ENCODE data around the gene SMIM29.

Gene SMIM29

DNA sequence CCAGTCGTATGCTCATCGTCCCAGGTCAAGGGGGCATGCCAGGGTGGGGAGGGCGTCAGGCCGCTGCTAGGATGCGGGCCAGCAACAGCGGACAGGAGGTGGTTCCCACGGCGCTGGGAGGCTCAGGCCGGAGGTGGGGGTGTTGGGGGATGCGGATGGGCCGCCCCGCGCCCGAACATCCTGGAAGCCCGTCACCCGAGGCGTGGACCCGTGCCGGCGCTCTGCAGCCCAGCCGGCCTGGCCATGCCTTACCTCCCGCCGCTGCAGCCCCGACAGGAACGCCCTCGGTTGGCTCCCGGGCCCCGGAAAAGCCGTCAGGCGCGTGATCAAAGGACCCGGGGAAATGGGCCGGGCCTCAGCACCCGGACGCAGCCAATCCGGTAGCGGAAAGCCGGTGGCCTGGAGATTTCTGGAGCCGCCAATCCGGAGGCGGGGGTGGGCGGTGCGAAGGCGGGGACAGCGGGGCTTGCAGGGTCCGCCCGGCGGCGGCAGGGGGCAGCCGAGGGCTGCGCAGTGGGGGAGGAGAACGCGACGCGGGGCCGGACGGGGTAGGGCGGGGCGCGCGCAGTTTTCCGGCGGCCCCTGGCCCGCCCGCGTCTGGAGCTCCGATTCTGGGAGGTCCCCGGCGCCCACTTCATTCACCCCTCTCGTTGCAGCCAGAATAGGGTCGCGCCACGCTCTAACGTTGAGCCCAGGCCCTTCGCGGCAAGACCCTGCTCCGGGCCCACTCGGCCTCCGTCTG is at the start of gene SMIM29:
TSS of gene SMIM29 (minus strand) at position 280 of the 742 bp plus-strand sequence. CDS start 1,215 bp downstream, outside the sequence.
- Histone ChIP-seq H3K9me3 (ENCODE audit: control insufficient read depth, insufficient read depth, low read depth, low read length) (no peaks in the 10 kb centered on the region), H3K4me3 (ENCODE audit: low read depth, low read length) (peak within 1 kb of the TSS; percentile 76), H3K27ac (ENCODE audit: low read depth, low read length) (no peak within 1 kb of the TSS; the same call in 1 of the 2 replicates), H3K36me3 (ENCODE audit: control insufficient read depth, insufficient read depth, low read length) (peaks cover 12% of the 10 kb centered on the region), H3K4me1 (ENCODE audit: control insufficient read depth, insufficient read depth, low read length) (peaks cover 9% of the 10 kb centered on the region), H3K9ac (ENCODE audit: low read length) (peak within 1 kb of the TSS; percentile 85), H3K27me3 (ENCODE audit: control insufficient read depth, insufficient read depth, low read length) (no peaks in the 10 kb centered on the region)

DNA sequence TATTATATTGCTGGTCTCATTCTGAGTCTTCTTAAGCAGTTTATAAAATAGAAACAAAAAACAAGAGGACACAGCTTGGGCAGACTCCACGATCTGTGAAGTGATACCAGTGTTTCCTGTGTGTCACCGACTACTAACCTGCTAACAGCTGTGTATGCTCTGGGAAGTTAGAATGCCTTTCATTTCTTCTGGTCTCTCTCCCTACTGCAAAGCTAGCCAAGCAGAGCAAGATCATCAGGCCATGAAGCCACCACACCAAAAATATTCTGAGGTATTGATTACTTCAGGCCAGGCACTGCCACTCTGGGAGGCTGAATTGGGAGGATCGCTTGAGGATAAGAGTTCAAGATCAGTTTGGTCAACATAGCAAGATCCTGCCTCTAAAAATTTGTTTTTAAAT is 46.9 kb upstream of the SMIM29 start:
- Histone ChIP-seq H3K36me3 (ENCODE audit: control insufficient read depth, insufficient read depth, low read length) (peaks cover 21% of the 10 kb centered on the region), H3K27me3 (ENCODE audit: control insufficient read depth, insufficient read depth, low read length) (no peaks in the 10 kb centered on the region), H3K9me3 (ENCODE audit: control insufficient read depth, insufficient read depth, low read depth, low read length) (no peaks in the 10 kb centered on the region), H3K27ac (ENCODE audit: low read depth, low read length) (no peak overlapping the region), H3K9ac (ENCODE audit: low read length) (no peak overlapping the region), H3K4me3 (ENCODE audit: low read depth, low read length) (no peak overlapping the region), H3K4me1 (ENCODE audit: control insufficient read depth, insufficient read depth, low read length) (no peaks in the 10 kb centered on the region)

DNA sequence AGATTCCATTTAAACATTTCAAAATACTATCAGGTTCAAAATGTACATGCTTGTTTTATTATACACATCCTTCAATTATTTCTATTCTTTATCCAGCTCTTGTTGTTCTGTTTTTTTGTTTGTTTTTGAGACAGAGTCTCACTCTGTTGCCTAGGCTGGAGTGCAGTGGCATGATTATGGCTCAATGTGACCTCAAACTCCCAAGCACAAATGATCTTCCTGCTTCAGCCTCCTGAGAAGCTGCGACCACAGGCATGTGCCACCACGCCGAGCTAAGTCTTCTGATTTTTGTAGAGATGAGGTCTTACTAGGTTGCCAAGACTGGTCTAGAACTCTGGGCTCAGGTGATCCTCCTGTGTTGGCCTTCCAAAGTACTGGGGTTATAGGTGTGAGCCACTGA is 44.1 kb upstream of the SMIM29 start:
- Histone ChIP-seq H3K36me3 (ENCODE audit: control insufficient read depth, insufficient read depth, low read length) (peaks cover 25% of the 10 kb centered on the region), H3K9ac (ENCODE audit: low read length) (no peak overlapping the region), H3K27me3 (ENCODE audit: control insufficient read depth, insufficient read depth, low read length) (no peaks in the 10 kb centered on the region), H3K27ac (ENCODE audit: low read depth, low read length) (no peak overlapping the region), H3K9me3 (ENCODE audit: control insufficient read depth, insufficient read depth, low read depth, low read length) (no peaks in the 10 kb centered on the region), H3K4me1 (ENCODE audit: control insufficient read depth, insufficient read depth, low read length) (no peaks in the 10 kb centered on the region), H3K4me3 (ENCODE audit: low read depth, low read length) (no peak overlapping the region)

DNA sequence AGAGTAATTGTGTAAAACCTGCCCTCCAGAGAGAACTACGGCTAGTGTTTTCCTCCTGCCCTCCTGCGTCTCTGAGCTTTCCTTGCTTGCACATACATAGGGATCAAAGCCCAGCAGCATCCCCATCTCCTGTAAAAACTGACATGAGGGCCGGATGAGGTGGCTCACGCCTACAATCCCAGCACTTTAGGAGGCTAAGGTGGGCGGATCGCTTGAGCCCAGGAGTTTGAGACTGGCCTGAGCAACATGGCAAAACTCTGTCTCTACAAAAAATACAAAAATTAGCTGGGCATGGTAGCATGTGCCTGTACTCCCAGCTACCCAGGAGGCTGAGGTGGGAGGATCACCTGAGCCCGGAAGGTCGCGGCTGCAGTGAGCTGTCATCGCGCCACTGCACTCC is 40.3 kb upstream of the SMIM29 start:
- Histone ChIP-seq H3K9ac (ENCODE audit: low read length) (no peak overlapping the region), H3K27me3 (ENCODE audit: control insufficient read depth, insufficient read depth, low read length) (no peaks in the 10 kb centered on the region), H3K36me3 (ENCODE audit: control insufficient read depth, insufficient read depth, low read length) (peaks cover 36% of the 10 kb centered on the region), H3K4me3 (ENCODE audit: low read depth, low read length) (no peak overlapping the region), H3K9me3 (ENCODE audit: control insufficient read depth, insufficient read depth, low read depth, low read length) (no peaks in the 10 kb centered on the region), H3K4me1 (ENCODE audit: control insufficient read depth, insufficient read depth, low read length) (no peaks in the 10 kb centered on the region), H3K27ac (ENCODE audit: low read depth, low read length) (no peak overlapping the region)

DNA sequence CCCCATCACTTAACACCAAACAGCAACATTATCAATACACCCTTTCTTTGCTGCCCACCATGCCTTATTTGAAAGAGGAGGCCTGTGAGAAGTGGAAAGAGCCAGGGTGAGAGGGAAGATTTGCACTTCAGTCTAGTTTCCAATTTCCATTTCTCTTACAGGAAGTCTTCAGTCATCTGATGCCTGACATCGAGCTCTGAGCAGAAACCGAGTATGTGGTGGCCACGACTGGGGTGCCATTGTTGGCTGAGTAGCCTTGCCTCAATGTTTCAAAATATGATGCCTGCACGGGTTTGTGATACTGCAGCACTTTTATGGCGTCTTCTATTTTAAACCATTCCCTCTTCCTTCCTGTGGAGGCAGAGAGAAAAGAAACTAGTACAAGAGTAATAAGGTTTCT is 39.8 kb upstream of the SMIM29 start:
- no peaks in the 10 kb centered on the region for H3K4me1 ChIP-seq (ENCODE audit: control insufficient read depth, insufficient read depth, low read length)
- no peak overlapping the region for H3K27ac ChIP-seq (ENCODE audit: low read depth, low read length)
- H3K9ac ChIP-seq (ENCODE audit: low read length): no peak overlapping the region
- no peaks in the 10 kb centered on the region for H3K9me3 ChIP-seq (ENCODE audit: control insufficient read depth, insufficient read depth, low read depth, low read length)
- H3K4me3 ChIP-seq (ENCODE audit: low read depth, low read length): no peak overlapping the region
- no peaks in the 10 kb centered on the region for H3K27me3 ChIP-seq (ENCODE audit: control insufficient read depth, insufficient read depth, low read length)
- H3K36me3 ChIP-seq (ENCODE audit: control insufficient read depth, insufficient read depth, low read length): peaks cover 33% of the 10 kb centered on the region

DNA sequence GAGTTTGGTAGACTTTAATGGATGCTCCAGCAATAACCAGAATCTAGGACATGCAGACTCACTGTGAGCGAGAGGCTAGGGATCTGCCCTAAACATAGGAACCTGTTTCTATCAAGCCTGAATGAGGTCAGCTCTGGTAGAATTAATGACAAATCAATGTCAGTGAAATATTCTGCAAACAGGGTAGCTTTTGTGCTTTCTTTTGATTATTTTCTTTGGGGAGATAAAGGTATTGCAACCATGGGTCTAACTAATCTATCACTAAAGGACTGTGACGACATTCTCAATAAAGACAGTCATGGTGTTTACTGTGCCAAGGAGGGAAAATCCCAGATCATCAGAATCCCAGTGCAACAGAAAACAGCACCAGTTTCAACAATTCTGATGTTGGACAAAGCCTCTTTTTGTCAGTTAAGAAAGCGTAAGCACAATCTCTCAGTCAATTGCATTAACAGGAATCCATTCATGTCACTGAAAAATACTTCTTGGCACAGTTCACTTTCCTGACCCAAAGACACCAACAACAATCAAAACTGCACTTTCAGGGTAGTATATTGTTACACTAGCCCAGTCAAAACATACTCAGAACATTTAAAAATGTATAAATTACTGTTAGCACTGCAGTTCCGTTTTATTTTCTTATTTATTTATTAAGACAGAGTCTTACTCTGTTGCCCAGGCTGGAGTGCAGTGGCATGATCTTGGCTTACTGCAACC is 36.8 kb upstream of the SMIM29 start:
- Histone ChIP-seq H3K9ac (ENCODE audit: low read length) (no peak overlapping the region), H3K36me3 (ENCODE audit: control insufficient read depth, insufficient read depth, low read length) (peaks cover 16% of the 10 kb centered on the region), H3K9me3 (ENCODE audit: control insufficient read depth, insufficient read depth, low read depth, low read length) (no peaks in the 10 kb centered on the region), H3K4me3 (ENCODE audit: low read depth, low read length) (no peak overlapping the region), H3K4me1 (ENCODE audit: control insufficient read depth, insufficient read depth, low read length) (no peaks in the 10 kb centered on the region), H3K27ac (ENCODE audit: low read depth, low read length) (no peak overlapping the region), H3K27me3 (ENCODE audit: control insufficient read depth, insufficient read depth, low read length) (no peaks in the 10 kb centered on the region)

DNA sequence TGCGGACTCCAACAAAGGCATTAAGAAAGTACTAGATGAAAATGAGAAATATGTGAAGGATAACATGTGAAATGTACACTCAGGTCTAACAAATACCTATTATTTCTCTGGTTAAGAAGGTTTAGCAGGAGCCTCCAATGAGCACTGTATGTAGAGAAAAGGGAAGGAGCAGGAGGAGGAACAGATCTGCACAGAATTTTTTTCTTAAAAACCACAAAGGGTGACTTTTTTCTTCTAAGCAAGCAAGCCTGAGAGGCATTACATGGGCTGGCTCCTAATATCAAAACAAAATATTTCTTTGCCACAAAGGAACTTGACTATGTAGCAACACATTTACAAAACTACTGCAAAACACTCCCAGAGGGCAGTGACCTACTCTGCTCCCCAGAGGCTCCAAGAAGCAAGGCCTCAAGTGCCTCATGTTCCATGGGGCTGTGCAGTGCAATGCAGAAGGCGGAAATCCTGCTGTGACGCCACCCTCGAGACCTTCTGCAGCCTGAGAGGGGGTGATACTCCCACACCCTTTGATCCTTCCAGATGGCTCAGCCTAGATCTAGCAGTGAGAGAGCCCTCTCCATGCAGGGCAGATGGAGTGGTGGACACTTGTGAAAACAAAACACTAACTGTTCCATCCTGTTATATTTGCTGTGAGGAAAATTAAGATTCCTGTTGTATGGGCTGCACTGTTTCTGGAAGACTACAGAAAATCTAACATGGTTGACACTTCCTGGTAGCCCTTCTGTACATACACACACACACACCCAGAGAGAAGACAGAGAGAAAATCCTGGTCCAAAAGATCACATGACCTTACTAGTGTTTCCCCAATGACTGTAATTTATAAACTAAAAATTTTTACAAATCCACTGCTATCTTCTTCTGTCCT is 36.0 kb upstream of the SMIM29 start:
- H3K27ac ChIP-seq (ENCODE audit: low read depth, low read length): no peak overlapping the region
- no peaks in the 10 kb centered on the region for H3K4me1 ChIP-seq (ENCODE audit: control insufficient read depth, insufficient read depth, low read length)
- no peak overlapping the region for H3K9ac ChIP-seq (ENCODE audit: low read length)

DNA sequence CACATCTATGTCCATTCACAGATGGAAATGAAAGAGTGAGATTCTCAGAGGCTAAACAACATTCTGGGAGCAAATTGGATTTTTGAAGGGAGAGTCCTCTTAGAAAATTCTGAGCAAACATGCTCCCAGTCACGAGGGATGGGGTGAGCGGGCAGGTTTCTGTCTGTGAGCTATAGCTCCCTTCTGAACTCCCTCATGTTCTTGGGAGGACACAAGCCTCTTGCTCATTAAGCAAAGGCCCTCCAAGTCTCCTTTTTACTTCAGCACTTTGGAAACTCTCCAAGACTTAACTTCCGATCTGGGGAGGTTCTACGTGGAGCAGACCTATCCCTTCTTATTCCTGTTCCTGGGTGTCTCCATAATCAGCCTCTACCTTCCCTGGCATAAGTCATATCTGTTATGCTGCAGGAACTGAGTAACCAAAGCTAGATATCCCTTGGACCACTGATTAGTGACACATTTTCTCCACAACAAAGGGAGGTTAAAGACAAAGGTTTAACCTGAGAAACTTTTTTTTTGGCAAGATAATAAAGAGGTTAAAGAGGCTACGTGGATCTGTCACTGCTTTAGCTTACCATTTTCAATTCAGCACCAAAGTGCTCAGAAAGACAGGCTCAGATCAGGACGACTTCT is 33.0 kb upstream of the SMIM29 start:
- no peaks in the 10 kb centered on the region for H3K9me3 ChIP-seq (ENCODE audit: control insufficient read depth, insufficient read depth, low read depth, low read length)
- H3K36me3 ChIP-seq (ENCODE audit: control insufficient read depth, insufficient read depth, low read length): peaks cover 10% of the 10 kb centered on the region
- H3K4me3 ChIP-seq (ENCODE audit: low read depth, low read length): no peak overlapping the region
- H3K27ac ChIP-seq (ENCODE audit: low read depth, low read length): no peak overlapping the region
- no peaks in the 10 kb centered on the region for H3K27me3 ChIP-seq (ENCODE audit: control insufficient read depth, insufficient read depth, low read length)
- no peak overlapping the region for H3K9ac ChIP-seq (ENCODE audit: low read length)
- no peaks in the 10 kb centered on the region for H3K4me1 ChIP-seq (ENCODE audit: control insufficient read depth, insufficient read depth, low read length)

More for the DNA sequence above, 36.0 kb upstream of the SMIM29 start:
- Histone ChIP-seq H3K36me3 (ENCODE audit: control insufficient read depth, insufficient read depth, low read length) (peaks cover 18% of the 10 kb centered on the region), H3K27me3 (ENCODE audit: control insufficient read depth, insufficient read depth, low read length) (no peaks in the 10 kb centered on the region), H3K4me3 (ENCODE audit: low read depth, low read length) (no peak overlapping the region), H3K9me3 (ENCODE audit: control insufficient read depth, insufficient read depth, low read depth, low read length) (no peaks in the 10 kb centered on the region)

DNA sequence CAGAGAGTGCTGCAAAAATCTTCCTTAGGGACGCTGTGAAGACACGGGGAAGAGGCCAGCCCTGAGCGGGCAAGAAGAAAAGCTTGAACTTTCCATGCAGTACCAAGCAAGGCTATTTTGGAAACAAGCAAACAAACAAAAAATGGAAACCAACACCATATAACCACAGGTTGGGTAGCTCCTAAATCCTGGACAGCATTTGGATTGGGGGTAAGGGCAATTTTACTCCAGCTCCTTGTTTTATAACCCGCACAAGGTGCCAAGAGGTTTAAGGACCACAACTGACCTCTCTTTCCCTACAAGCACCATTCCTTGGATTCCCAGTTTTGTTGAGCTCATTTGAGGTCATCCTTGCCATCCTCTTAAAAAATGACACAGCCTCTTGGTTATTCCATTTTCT is 31.4 kb upstream of the SMIM29 start:
- Histone ChIP-seq H3K27me3 (ENCODE audit: control insufficient read depth, insufficient read depth, low read length) (no peaks in the 10 kb centered on the region), H3K27ac (ENCODE audit: low read depth, low read length) (no peak overlapping the region), H3K4me3 (ENCODE audit: low read depth, low read length) (no peak overlapping the region), H3K9ac (ENCODE audit: low read length) (no peak overlapping the region), H3K4me1 (ENCODE audit: control insufficient read depth, insufficient read depth, low read length) (no peaks in the 10 kb centered on the region), H3K36me3 (ENCODE audit: control insufficient read depth, insufficient read depth, low read length) (peaks cover 10% of the 10 kb centered on the region), H3K9me3 (ENCODE audit: control insufficient read depth, insufficient read depth, low read depth, low read length) (no peaks in the 10 kb centered on the region)

DNA sequence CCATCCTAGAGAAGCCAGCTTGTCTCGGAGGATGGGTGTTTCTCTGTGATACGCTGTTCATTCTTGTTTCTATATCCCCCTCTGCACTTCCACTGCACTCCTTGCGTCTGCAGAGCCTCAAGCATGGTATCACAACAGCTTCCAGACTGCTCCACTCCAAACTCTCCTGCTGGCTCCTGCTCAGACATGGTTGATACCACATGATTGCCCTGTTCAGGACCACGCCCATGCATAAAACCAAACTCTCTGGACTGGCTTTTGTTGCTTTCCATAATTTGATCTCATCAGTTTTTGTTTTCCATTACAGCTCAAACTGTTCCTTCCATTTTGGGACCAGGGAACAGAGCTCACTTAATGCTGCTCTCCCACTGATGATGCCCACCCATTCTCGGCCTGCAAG is 30.0 kb upstream of the SMIM29 start:
- Histone ChIP-seq H3K27ac (ENCODE audit: low read depth, low read length) (no peak overlapping the region), H3K9ac (ENCODE audit: low read length) (no peak overlapping the region), H3K27me3 (ENCODE audit: control insufficient read depth, insufficient read depth, low read length) (no peaks in the 10 kb centered on the region), H3K4me1 (ENCODE audit: control insufficient read depth, insufficient read depth, low read length) (no peaks in the 10 kb centered on the region), H3K36me3 (ENCODE audit: control insufficient read depth, insufficient read depth, low read length) (peaks cover 6% of the 10 kb centered on the region), H3K9me3 (ENCODE audit: control insufficient read depth, insufficient read depth, low read depth, low read length) (no peaks in the 10 kb centered on the region), H3K4me3 (ENCODE audit: low read depth, low read length) (no peak overlapping the region)
